ENCODE data around the gene TLCD2.
"Not testable (repeated sequence)": the region's sequence is repeated elsewhere in the genome, so short reads cannot be mapped to it uniquely, and the experiment has no call there.

TLCD2 gene

GRCh38 chr17:1709971-1710806 is at the start of gene TLCD2:
Gene TLCD2 (minus strand): TSS chr17:1710377. CDS start chr17:1710242, 135 bp downstream.
- no peak for DNase-seq

- DNase-seq, result no peak
Measured at GRCh38 chr17:1759529-1759928, 49.4 kb upstream of the TLCD2 start.

- DNase-seq, result no peak
Measured at GRCh38 chr17:1758807-1759206, 48.6 kb upstream of the TLCD2 start.

GRCh38 chr17:1755827-1756262 is 45.7 kb upstream of the TLCD2 start:
- DNase-seq, result no peak

- DNase-seq, result no peak
Measured at GRCh38 chr17:1755252-1755826, 45.2 kb upstream of the TLCD2 start.

- DNase-seq, result no peak
Measured at GRCh38 chr17:1754430-1755112, 44.4 kb upstream of the TLCD2 start.

- DNase-seq, result no peak
Measured at GRCh38 chr17:1753767-1754429, 43.7 kb upstream of the TLCD2 start.

- DNase-seq, result no peak
Measured at GRCh38 chr17:1752425-1753262, 42.5 kb upstream of the TLCD2 start.

- no peak for DNase-seq
Measured at GRCh38 chr17:1750628-1751027, 40.5 kb upstream of the TLCD2 start.

GRCh38 chr17:1746975-1747543 is 36.9 kb upstream of the TLCD2 start:
- no peak for DNase-seq

GRCh38 chr17:1745513-1746020 is 35.4 kb upstream of the TLCD2 start:
- DNase-seq, result no peak

- DNase-seq, result no peak
Measured at GRCh38 chr17:1744551-1745512, 34.7 kb upstream of the TLCD2 start.

- DNase-seq, result no peak
Measured at GRCh38 chr17:1743088-1743439, 32.9 kb upstream of the TLCD2 start.

GRCh38 chr17:1742371-1743087 is 32.4 kb upstream of the TLCD2 start, which contains the start of gene SERPINF2:
Gene SERPINF2 (plus strand): TSS chr17:1742871. CDS start chr17:1744996, 2,125 bp downstream.
- no peak for DNase-seq

- DNase-seq, result not testable (repeated sequence)
Measured at GRCh38 chr17:1741899-1742298, 31.7 kb upstream of the TLCD2 start.

GRCh38 chr17:1737531-1738291 is 27.5 kb upstream of the TLCD2 start:
- no peak for DNase-seq

- no peak for DNase-seq
Measured at GRCh38 chr17:1736348-1737281, 26.4 kb upstream of the TLCD2 start.

- DNase-seq, result no peak
Measured at GRCh38 chr17:1735834-1736347, 25.7 kb upstream of the TLCD2 start.

All from activated CD4-positive, CD25-positive, alpha-beta regulatory T cell (primary cell).